HG03025 (cell line): Measurements from ENCODE around the gene PAM16.
"Not testable (repeated sequence)": the region's sequence is repeated elsewhere in the genome, so short reads cannot be mapped to it uniquely, and the experiment has no call there.

Experiments
- ATAC-seq: cut with Tn5 transposase; IDR thresholded peaks from one replicate; pipeline ENCODE4 v1.9.1; 2021; ENCODE audit warnings: mild to moderate bottlenecking, moderate library complexity; ENCODE audit not compliant: unreplicated experiment, low FRiP score

Gene PAM16

GRCh38 chr16:4337540-4338088 lies 13.5 kb downstream of the PAM16 start:
- no peak for ATAC-seq

DNA sequence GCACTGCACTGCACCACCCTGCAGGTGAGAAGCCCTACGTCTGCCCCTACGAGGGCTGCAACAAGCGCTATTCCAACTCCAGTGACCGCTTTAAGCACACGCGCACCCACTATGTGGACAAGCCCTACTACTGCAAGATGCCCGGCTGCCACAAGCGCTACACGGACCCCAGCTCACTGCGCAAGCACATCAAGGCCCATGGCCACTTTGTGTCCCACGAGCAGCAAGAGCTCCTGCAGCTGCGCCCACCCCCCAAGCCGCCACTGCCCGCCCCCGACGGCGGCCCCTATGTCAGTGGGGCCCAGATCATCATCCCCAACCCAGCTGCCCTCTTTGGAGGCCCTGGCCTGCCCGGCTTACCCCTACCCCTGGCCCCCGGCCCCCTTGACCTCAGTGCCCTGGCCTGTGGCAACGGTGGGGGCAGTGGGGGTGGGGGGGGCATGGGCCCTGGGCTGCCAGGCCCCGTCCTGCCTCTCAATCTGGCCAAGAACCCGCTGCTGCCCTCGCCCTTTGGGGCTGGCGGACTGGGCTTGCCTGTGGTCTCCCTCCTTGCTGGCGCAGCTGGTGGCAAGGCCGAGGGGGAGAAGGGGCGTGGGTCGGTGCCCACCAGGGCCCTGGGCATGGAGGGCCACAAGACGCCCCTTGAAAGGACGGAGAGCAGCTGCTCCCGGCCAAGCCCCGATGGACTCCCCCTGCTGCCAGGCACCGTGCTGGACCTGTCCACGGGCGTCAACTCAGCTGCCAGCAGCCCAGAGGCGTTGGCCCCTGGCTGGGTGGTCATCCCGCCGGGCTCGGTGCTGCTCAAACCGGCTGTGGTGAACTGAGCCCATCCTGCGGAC lies 14.2 kb downstream of the PAM16 start:
- no peak for ATAC-seq

- no peak for ATAC-seq
Measured at GRCh38 chr16:4334724-4335495, 16.2 kb downstream of the PAM16 start.

GRCh38 chr16:4333714-4334113 lies 17.4 kb downstream of the PAM16 start:
- ATAC-seq: not testable (repeated sequence)

GRCh38 chr16:4333308-4333638 lies 17.8 kb downstream of the PAM16 start:
- no peak for ATAC-seq

GRCh38 chr16:4332623-4333307 lies 18.4 kb downstream of the PAM16 start:
- no peak for ATAC-seq

- no peak for ATAC-seq
Measured at GRCh38 chr16:4332083-4332482, 19.0 kb downstream of the PAM16 start.

DNA sequence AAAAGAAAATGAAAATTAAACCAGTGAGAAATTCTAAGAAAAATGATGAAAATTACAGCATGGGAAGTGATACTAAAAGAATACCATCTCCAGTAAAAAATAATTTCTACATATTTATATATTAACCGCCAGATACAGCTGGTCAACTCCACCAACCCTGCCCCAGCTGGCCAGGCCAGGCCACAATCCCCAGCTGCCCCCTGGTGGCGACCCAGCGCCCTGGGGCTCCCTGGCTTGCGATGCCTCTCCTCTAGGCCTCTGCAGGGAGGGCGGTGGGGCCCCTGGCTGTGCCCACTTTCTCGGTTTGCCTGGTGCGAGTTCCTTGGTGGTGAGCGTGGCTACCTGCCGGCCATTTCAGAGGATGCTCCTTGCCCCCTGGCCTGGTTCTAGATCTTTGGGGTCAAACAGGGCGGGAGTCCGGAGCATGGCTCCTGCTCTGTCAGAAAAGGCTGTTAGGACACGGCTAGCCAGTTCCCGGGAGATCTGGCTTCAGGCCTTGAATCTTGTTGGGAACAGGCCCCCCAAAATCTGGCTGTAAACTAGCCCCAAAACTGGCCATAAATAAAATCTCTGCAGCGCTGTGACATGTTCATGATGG lies 20.7 kb downstream of the PAM16 start:
- no peak for ATAC-seq

GRCh38 chr16:4328782-4329775 lies 22.0 kb downstream of the PAM16 start:
- no peak for ATAC-seq

- ATAC-seq: no peak
Measured at GRCh38 chr16:4328046-4328781, 22.9 kb downstream of the PAM16 start.

DNA sequence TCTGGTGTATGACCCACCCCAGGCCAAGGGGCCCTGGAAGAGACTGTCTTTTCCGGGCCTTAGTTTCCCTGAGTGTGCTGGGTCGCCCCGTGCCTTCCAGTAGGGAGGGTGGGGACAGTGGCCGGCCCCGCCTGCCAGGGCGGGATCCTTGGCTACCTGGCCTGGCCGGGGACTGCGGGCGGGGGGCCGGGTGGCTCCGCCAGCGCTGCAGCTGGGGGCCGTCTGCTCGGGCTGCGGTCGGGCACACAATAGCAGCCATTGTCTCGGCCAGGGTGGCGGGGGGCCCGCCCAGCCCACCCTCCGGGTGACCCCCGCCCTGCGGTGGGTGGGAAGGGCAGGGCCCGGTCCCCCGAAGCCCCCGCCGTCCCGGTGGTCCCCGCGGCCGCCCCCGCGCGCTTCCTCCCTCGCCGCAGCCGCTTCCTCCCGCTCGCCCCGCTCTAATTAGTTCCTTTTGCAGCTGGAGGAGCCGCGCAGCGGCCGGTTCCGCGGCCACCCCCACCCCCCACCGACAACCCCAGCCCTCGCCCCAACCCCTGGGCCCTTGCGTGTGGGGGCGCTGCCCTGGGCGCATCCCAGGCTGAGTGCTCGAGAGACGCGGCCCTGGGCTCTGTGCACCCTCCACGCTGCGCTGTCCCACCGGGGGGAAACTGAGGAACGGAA lies 23.6 kb downstream of the PAM16 start:
- ATAC-seq: no peak

DNA sequence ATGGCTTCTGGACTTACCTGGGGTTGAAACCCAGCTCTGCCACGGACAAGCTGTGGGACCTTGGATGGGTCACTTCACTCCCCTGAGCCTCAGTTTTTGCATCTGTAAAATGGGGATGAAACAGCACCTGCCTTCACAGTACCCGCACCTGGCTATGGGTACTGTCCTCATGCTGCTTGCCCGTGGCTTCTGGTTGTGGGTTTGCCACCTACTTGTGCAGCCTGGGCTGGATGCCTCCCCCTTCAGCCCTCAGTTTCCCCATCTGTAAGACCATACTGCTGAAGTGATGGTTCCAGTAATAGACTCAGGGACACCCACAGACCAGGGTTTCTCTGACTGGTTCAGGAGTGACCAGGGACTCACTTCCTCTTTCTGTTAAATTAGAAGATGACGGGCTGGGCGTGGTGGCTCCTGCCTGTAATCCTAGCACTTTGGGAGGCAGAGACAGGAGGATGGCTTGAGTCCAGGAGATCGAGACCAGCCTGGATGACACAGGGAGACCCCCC lies 25.8 kb downstream of the PAM16 start:
- no peak for ATAC-seq

DNA sequence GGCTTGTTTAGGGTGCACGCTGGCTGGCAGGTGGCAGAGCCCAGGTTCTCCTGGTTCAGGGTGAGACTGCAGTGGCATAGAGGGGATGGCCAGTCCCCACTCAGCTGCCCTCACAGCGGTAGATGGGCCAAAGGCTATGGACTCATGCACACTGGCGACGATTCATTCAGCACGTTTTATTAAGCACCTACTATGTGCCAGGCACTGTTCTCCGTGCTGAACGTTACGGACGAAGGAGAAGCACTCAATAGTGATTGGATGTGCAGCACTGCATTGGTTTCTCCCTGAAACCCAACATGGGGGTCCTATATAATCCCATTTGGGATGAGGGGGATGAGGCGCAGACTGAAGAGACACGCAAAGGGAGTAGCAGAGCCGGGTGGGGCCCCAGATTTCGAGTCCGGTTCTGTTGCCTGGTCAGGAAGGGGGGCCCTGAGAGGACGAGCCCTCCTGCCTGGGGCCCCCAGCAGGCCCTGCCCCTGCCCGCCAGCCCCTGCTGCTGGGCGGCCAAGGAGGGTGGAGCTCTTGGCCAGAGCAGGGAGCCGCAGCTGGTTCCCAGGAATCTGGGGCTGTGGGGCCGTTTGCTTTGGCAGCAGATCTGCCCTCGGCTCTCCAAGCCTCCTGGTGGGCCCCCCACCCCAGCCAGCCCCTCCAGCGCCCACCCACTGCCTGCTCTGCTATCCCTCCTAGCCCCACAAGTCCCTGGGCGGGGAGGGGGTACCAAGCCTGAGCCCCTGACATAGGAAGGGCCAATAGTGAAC lies 26.4 kb downstream of the PAM16 start:
- ATAC-seq: no peak

GRCh38 chr16:4323845-4324488 lies 27.2 kb downstream of the PAM16 start:
- ATAC-seq: no peak

DNA sequence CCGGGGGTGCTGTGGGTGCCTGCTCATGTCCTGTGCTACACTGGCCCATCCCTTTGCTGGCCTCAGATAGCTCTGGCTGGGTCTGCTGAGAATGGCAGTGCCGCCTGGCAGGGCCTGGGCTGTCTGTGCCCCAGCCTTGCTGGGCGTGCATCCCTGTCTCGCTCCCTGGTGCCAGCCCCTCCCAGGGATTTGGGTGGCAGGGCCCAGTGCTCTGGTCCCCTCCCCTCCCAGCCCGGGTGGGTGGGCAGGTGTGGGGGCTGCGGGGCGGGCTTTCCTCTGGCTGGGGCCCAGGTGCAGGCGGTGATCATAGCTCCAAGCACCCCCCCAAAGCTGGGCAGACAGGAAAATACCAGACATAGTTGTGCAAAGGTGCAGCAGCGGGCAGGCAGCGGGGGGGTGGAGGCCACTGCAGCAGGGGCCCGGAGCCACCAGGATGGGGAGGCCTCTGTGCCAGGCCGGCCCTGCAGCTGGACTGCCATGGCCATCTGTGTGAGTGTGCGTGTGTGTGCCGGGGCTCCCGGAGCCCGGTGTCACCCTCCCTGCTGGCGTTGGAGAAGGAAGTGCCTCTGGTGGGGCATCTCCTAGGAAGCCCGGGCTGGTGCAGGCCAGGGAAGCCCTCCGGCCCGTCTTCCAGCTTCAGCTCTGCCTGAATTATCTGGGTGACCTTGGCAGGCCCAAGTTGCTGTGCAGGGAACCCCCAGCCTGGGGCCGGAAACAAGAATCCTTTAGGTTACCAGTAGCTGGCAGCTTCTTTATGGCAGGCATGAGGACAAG lies 27.9 kb downstream of the PAM16 start:
- ATAC-seq: no peak
